NCI-H1930 (cell line): ENCODE measurements around the gene ANKRD11.

Experiments used
- DNase-seq, 2 experiments: peaks; one replicate each; lab custom pipeline; 2025; lab: John Stamatoyannopoulos, UW

ANKRD11 gene

GRCh38 chr16:89297156-89297874 lies 193.0 kb downstream of the ANKRD11 start:
- DNase-seq, result no peak

GRCh38 chr16:89295915-89296314 lies 194.4 kb downstream of the ANKRD11 start:
- DNase-seq, result no peak

GRCh38 chr16:89295071-89295900 lies 195.1 kb downstream of the ANKRD11 start:
- DNase-seq, result no peak

DNA sequence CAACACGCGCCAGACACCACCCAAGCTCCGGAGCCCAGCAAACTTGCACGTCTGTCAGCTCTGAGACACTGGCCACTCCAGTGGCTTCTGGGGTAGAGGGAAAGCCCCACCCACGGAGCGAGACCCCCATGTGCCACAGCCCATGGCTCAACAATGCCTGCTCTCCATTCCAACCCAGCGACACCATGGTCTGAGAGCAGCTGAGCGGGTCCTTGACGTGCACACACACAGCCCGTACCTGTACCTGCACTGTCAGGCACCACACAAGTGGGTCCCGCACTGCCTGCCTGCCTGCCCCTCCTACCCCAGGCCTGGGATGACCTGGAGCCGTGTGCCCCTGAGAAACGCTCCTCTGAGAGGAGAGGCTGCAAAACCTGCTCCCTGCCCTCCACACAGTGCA lies 195.9 kb downstream of the ANKRD11 start:
- no peak for DNase-seq

- DNase-seq, result no peak
These were observed 196.9 kb downstream of the ANKRD11 start for GRCh38 chr16:89293276-89294143.

DNA sequence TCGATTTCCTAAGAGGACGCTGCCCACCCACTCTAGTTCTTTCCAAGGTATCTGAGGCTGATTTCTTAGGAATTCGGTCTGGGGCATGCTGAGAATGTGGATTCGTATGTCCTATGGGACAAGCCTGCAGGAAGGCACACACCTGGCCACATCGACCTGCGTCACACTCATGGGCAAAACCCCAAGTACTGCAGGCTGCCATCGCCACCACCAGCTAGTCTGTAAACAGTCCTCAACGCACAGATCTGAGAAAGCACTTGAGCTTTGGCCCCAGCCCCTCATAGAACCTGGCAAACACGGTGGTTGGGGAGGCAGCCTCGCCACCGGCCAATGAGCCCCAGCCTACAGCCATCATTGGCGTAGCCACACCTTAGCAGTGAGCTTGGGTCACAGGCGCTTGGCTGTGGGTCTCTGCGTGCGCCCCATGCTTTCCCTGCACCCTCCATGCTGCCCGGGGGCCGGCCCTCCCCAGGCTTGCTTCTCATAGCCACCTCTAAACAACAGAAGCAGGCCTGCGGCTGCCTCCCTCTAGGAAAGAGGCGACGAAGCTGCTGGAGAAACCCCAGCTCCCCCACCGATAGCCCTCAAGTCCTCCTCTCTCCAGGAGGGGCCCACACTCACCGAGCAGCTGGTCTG lies 197.8 kb downstream of the ANKRD11 start:
- DNase-seq, result no peak

DNA sequence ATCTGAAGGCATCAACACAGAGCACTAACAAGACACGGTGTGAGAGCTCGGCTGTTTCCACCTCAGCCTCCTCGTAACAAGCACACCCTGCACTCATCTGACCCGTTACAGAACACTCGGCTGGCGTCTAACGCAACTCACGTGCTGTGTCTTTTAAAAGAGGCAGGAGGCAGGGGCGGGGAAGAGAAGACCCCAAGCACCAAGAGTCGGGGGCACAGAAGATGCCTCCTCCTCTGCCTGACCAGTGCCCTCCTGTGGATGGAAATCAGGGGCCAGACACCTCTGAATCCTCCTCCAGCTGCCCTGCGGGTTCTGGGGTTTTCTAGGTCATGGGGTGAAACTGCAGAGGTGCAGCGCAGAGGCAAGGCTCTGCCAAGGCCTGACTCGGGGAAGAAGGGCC lies 198.6 kb downstream of the ANKRD11 start:
- no peak for DNase-seq

DNA sequence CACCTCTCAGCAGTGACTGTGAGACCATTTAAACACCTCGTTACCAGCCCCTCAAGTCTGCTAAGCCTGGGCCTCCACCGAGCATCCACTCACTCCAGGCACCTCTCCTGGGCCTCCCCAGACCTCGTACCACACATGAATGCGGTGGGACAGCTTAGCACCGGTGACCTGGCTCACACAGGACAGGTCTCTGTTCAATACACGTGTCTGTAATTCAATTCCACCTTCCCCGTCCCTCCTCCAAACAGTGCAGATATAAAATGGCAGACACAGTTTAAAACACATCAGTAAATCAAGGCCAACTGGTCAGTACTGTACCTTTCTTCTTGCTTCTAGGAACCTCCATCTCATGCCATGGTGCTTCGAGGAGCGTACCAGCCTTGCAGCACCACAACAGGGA lies 199.0 kb downstream of the ANKRD11 start:
- no peak for DNase-seq

DNA sequence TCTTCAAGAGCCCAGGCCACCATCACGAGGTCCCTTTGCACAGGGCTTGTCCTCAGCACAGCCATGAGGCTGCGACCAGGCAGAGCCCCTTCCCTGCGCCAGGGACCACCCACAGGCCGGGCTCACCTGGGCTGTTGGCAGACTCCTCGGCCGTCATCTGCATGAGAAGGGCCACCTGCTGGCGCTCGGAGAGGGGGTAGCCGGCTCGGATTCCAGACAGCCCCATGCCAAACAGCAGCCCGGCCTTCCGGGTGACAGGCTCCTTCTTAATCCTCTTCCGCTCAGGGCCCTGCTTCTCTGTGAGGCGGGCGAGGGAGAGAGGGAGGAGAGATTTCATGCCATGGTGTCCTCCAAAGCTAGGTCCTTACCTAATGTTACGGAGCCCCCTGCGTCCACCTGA lies 199.5 kb downstream of the ANKRD11 start:
- no peak for DNase-seq

DNA sequence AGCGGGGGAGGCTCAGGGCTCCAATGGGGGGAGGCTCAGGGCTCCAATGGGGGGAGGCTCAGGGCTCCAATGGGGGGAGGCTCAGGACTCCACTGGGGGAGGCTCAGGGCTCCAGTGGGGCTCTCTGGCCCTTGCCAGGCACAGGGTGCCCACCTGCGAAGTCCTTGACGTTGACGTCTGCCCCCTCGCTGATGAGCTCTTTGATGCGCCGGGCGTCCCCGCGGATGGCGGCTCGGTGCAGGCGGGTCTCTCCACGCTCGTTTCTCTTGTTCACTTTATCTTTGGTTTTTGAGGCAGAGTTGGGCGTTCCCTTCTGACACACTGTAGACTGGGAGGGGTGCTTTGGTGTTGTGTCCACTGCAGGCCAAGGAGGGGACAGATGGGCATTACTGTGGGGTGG lies 199.9 kb downstream of the ANKRD11 start:
- DNase-seq, result no peak

DNA sequence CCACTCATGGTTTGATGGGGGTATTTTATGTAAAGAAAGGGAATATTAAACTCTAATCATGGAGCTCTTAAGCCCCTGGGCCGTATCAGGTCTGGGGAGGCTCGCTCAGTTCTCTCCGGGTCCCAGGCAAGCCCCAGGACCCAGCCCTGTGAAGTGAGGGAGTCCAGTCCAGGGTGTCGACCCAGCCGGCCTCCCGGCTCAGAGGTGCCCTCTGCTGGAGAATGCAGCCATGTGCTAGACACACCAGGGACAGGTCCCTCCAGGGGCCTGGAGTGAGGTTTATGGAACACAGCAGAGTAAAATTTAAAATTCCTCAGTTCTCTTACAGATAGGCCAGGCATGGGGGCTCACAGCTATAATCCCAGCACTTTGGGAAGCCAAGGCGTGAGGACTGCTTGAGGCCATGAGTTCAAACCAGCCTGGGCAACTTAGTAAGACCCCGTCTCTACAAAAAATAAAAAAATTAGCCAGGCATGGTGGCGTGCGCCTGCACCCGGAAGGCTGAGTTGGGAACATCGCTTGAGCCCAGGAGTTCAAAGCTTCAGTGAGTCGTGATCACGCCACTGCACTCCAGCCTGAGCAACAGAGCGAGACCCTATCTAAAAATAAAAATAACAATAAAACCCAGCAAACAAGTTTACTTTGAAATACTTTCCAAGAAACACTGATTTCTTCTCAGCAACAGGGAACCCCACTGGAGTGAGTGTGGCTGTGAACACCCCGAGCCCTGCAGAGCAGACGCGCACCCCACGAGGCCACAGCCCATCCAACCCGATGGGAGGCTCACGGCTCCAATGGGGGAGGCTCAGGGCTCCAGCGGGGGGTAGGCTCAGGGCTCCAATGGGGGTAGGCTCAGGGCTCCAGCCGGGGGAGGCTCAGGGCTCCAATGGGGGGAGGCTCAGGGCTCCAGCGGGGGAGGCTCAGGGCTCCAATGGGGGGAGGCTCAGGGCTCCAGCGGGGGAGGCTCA lies 200.6 kb downstream of the ANKRD11 start:
- peak in 1 of 2 experiments; percentile 12 for DNase-seq

DNA sequence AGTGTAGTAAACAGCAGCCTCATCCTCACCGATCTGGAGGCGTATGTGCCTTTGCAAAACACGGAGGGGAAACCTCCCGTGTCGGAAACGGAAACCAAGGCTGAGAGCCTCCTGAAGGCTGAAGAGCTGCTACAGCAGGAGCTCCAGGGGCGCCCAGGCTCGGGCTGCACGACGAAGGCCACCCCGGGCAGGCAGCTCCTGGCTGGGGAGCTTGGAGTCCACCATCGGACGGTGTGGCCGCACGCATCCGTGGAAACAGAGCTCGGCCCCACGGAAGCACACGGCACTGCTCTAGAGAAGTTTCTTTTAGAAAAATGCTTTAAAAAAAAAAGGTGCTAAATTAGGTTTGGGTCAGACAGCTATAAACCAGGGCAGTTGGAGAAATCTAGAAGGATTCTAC lies 201.4 kb downstream of the ANKRD11 start:
- no peak for DNase-seq

GRCh38 chr16:89288577-89288844 lies 201.8 kb downstream of the ANKRD11 start:
- no peak for DNase-seq

DNA sequence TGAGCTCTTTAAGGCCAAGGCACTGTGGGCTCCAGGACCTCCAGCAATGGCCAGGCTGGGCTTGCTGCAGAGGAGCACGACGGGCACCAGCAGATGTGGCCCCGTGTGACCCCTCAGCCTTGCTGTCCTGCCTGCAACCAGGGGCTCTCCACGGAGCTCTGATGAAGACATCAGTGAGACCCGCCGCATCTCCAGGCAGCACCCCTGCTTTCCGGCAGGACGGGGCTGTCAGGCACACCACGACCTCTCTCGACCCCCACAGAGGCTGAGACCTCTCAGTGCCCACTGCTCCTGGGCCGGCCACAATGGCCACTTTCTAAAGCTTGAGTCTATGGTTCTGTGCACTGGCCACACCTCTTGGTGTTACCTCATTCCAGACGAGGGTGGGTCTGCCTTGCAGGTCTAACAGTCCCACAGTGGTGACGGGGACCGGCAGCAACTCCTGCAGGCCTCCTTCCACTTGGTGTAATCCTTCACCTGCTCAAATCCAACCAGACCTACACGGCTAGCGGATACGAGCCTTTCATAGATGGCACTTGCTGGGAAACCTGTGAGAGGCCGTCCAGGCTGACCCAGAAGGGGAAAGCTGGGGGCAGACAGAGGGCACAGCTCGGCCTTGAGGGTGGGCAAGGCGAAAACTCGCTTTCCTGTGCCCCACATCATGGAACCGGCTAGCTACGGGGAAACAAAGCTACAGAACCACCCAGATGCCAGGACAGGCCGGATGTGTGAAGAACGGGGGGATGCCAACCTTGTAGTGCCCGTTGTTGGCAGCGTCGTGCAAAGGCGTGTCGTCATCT lies 202.4 kb downstream of the ANKRD11 start:
- DNase-seq, result no peak

DNA sequence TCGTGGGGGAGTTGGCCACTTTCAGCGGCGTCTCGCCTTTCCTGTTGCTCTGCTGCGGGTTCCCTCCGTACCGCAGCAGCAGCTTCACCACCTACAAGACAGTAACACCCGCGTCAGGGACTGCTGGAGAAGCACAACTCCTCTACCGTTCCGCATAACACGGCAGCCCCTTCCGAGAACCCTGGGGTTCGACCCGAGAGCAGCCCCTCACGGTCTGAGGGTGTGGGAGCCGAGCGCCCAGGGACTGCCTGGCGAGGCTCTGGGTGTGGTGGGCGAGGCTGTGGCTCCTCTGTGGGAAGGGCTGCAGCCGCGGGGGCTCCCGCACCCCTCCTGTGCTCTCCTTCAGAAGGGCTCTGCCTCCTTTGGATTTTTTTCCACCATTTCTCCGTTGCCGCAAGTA lies 204.3 kb downstream of the ANKRD11 start:
- no peak for DNase-seq

DNA sequence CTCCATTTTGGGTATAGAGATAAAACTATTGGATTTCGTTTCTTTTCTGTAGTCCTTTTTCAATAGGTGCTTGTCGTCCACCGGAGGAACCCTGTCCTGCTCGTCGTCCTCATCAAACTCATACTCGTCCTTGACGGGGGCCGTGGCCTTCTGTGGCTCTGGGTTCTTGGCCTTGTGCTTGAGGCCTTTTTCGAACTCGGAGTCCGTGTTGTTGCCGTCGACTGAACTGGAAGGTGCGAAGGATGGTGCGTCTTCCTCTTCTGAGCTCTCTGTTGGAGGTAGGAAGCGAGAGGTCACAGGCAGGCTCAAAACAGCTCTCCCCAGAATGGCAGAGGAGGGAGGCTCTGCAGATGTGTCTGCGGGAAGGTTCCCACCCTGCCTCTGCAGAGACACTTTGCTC lies 205.0 kb downstream of the ANKRD11 start:
- DNase-seq, result no peak

GRCh38 chr16:89283449-89283848 lies 206.9 kb downstream of the ANKRD11 start:
- no peak for DNase-seq

DNA sequence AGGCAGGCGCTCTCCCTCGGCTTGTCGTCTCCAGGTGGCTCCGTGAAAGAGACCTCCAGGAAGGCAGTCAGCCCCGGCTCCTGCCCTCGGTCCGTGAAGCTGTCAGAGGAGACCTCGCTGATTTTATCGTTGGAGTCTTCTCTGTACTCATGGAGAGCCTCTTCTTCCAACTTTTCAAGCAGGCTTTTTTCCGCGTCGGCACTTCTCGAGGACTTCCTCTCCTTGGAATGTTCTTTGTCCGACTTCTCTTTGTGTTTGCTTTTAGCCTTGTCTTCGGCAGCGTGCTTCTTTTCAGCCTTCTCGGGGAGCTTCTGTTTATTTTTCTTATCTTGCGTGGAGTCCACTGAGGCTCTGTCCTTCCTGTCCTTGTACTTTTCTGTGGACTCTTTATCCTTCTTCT lies 207.8 kb downstream of the ANKRD11 start:
- DNase-seq, result no peak

GRCh38 chr16:89281829-89282228 lies 208.5 kb downstream of the ANKRD11 start:
- no peak for DNase-seq

- DNase-seq, result no peak
These were observed 209.2 kb downstream of the ANKRD11 start for GRCh38 chr16:89281189-89281577.
